OCI-LY3 (cell line): ENCODE data around the gene TOLLIP.

Experiments
- CTCF ChIP-seq: fragments of 200-600, 300-600 bp; sonication (generic); IDR thresholded peaks from 2 replicates; pipeline ENCODE4 v1.5.1; 2014; ENCODE audit warnings: antibody characterized with exemption, low read length, low read depth
- EZH2phosphoT487 ChIP-seq: fragments of 200-600 bp; shearing (Covaris generic); IDR thresholded peaks from 2 replicates; pipeline ENCODE4 v1.6.1; 2018; ENCODE audit warnings: antibody characterized with exemption, mixed run types, low read depth

DNA sequence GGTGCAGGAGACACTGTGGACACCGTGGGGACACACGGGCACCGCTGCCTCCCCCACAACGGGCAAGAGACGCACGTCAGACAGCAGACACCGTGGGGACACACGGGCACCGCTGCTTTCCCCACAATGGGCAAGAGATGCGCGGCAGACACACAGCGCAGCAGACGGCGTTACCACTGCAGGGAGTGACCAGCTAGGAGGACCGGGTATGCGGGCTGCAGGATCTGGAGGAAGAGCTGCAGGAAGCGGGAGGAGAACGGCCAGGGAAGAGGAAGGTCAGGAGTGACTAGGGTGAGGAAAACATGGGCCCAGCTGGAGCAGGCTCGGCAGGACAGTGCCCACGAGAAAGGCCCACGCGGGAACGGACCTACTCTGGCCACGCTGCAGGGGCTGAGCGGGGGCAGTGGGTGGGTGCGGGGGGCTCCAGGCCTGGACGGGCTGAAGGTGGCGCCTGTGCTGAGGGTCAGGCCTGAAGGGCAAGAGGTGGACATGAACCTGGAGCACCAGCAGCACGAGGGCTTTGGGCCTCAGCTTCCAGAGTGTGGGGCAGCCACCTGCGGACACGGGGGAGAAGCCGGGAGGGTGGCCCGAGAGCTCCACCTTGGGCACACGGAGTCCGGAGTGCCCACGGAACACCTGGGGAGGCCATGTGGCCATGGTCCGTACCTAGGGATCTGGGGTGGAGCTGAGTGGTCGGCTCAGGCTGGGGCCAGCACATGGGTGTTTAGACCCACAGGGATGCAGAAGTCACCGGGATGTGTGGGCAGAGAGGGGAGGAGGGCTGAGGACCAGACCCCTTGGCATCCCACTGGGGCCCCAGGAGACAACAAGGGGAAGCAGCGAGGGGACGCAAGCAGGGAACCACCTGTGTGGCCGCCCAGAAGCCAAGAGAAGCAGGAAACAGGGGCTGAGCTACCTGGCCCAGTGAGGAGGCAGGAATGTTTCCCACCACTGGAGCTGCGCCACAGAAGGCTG is 16.5 kb downstream of the TOLLIP start:
- no peak for TF ChIP-seq CTCF
- no peak for TF ChIP-seq EZH2phosphoT487
